Dendritic cell treated with granulocyte-macrophage colony-stimulating factor and Interleukin-4, amounts not matched to agents 40 ng/mL and 50 ng/mL, for 4 days (primary cell): ENCODE data around the gene MRPL39.
"Not testable (repeated sequence)": the region's sequence is repeated elsewhere in the genome, so short reads cannot be mapped to it uniquely, and the experiment has no call there.

Source experiments
- H3K27ac Mint-ChIP-seq: one replicate; pipeline ENCODE4 v1.8.0; 2022; ENCODE audit warnings: mild to moderate bottlenecking, mixed read lengths
- H3K27me3 Mint-ChIP-seq: one replicate; pipeline ENCODE4 v1.8.0; 2022; ENCODE audit warnings: mild to moderate bottlenecking, mixed read lengths
- H3K36me3 Mint-ChIP-seq: one replicate; pipeline ENCODE4 v1.8.0; 2022; ENCODE audit warnings: low read depth, mixed read lengths
- H3K4me1 Mint-ChIP-seq: one replicate; pipeline ENCODE4 v1.8.0; 2022; ENCODE audit warnings: low read depth, mixed read lengths
- H3K4me3 Mint-ChIP-seq: one replicate; pipeline ENCODE4 v1.8.0; 2022; ENCODE audit warnings: mild to moderate bottlenecking, moderate library complexity, mixed read lengths
- H3K9me3 Mint-ChIP-seq: one replicate; pipeline ENCODE4 v1.8.0; 2022; ENCODE audit warnings: mixed read lengths
- intact Hi-C: fragments of 100-400 bp; cut with micrococcal nuclease; formaldehyde crosslinking; loops from one replicate; pipeline ENCODE4 v1.15.0; 2022

Gene MRPL39

DNA sequence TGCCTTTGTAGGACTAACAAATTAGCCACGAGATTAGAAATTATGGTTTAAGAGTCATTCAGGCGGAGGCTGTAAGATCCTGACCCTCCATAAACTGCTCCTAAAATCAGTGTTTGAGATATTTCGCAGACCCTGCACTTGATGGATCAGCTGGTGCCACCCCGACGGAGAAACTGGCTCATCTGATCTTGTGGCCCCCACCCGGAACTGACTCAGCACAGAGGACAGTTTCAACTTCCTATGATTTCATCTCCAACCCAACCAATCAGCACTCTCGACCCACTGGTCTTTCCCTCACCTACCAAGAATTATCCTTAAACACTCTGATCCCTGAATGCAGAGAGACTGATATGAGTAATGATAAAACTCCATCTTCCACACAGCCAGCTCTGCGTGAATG lies 28.0 kb upstream of the MRPL39 start:
- H3K9me3 Mint-ChIP-seq, result no peaks in the 10 kb centered on the region
- no peaks in the 10 kb centered on the region for H3K36me3 Mint-ChIP-seq
- H3K4me1 Mint-ChIP-seq, result peaks cover 27% of the 10 kb centered on the region
- no peak overlapping the region for H3K27ac Mint-ChIP-seq
- intact Hi-C loops, result no loop called here
- peaks cover 37% of the 10 kb centered on the region for H3K27me3 Mint-ChIP-seq
- no peak overlapping the region for H3K4me3 Mint-ChIP-seq

GRCh38 chr21:25632296-25632695 lies 25.0 kb upstream of the MRPL39 start:
- Mint-ChIP-seq H3K27me3 (peaks cover 7% of the 10 kb centered on the region), H3K27ac (no peak overlapping the region), H3K36me3 (no peaks in the 10 kb centered on the region), H3K4me3 (no peak overlapping the region), H3K9me3 (no peaks in the 10 kb centered on the region), H3K4me1 (peaks cover 5% of the 10 kb centered on the region)
- intact Hi-C loops, result no loop called here

DNA sequence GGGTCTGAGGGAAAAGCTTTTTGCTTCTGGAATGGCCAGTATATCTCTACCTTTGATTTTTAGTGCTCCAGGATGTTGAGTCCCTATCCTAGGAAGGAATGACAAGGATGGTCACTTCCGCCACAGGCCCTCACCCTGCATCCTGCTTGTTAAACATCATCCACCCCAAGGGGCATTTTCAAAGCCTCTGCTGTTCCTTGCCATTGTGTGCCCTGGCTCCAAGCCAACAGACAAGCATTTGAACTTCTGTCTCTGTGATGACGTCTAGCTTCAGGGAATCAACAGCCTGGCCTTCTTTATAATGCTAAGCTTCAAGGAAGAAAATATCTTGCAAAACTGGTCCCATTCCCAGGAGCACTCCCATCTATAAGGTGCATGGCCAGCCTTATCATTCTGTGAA lies 19.5 kb upstream of the MRPL39 start:
- Mint-ChIP-seq H3K27me3 (no peaks in the 10 kb centered on the region), H3K36me3 (no peaks in the 10 kb centered on the region), H3K4me1 (no peaks in the 10 kb centered on the region), H3K4me3 (no peak overlapping the region), H3K27ac (no peak overlapping the region), H3K9me3 (no peaks in the 10 kb centered on the region)
- intact Hi-C loops, result no loop called here

- H3K27ac Mint-ChIP-seq, H3K4me1 Mint-ChIP-seq, H3K4me3 Mint-ChIP-seq, H3K27me3 Mint-ChIP-seq, H3K36me3 Mint-ChIP-seq, intact Hi-C loops, H3K9me3 Mint-ChIP-seq: not testable (repeated sequence)
These were observed 18.7 kb upstream of the MRPL39 start for GRCh38 chr21:25625776-25626555.

GRCh38 chr21:25625036-25625435 lies 17.8 kb upstream of the MRPL39 start:
- Mint-ChIP-seq H3K9me3 (no peaks in the 10 kb centered on the region), H3K27ac (no peak overlapping the region), H3K4me1 (no peaks in the 10 kb centered on the region), H3K36me3 (no peaks in the 10 kb centered on the region), H3K4me3 (no peak overlapping the region), H3K27me3 (no peaks in the 10 kb centered on the region)
- intact Hi-C loops, result no loop called here

DNA sequence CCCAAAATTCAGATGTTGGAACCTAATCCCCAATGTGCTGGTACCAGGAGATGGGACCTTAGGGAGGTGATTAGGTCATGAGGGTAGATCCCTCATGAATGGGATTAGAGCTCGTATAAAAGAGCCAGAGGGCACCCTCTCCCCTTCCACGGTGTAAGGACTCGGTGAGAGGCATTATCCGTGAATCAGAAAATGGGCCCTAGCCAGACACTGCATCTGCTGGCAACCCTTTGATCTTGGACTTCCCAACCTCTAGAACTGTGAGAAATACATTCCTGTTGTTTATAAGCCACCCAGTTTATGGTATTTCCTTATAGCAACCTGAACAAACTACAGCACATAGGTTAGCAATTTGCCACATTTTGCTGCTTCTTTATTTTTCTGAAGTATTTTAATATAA lies 17.2 kb upstream of the MRPL39 start:
- H3K27ac Mint-ChIP-seq, result no peak overlapping the region
- no peaks in the 10 kb centered on the region for H3K36me3 Mint-ChIP-seq
- H3K27me3 Mint-ChIP-seq, result no peaks in the 10 kb centered on the region
- H3K9me3 Mint-ChIP-seq, result no peaks in the 10 kb centered on the region
- intact Hi-C loops, result no loop called here
- no peaks in the 10 kb centered on the region for H3K4me1 Mint-ChIP-seq
- H3K4me3 Mint-ChIP-seq, result no peak overlapping the region

GRCh38 chr21:25619198-25619597 lies 11.9 kb upstream of the MRPL39 start:
- Mint-ChIP-seq H3K27ac (no peak overlapping the region), H3K27me3 (no peaks in the 10 kb centered on the region), H3K36me3 (no peaks in the 10 kb centered on the region), H3K4me1 (no peaks in the 10 kb centered on the region), H3K4me3 (no peak overlapping the region), H3K9me3 (no peaks in the 10 kb centered on the region)
- intact Hi-C loops, result no loop called here

- no peaks in the 10 kb centered on the region for H3K36me3 Mint-ChIP-seq
- H3K27ac Mint-ChIP-seq, result no peak overlapping the region
- H3K9me3 Mint-ChIP-seq, result no peaks in the 10 kb centered on the region
- intact Hi-C loops, result no loop called here
- H3K4me1 Mint-ChIP-seq, result no peaks in the 10 kb centered on the region
- no peaks in the 10 kb centered on the region for H3K27me3 Mint-ChIP-seq
- H3K4me3 Mint-ChIP-seq, result no peak overlapping the region
These were observed 8.6 kb upstream of the MRPL39 start for GRCh38 chr21:25615880-25616279.

DNA sequence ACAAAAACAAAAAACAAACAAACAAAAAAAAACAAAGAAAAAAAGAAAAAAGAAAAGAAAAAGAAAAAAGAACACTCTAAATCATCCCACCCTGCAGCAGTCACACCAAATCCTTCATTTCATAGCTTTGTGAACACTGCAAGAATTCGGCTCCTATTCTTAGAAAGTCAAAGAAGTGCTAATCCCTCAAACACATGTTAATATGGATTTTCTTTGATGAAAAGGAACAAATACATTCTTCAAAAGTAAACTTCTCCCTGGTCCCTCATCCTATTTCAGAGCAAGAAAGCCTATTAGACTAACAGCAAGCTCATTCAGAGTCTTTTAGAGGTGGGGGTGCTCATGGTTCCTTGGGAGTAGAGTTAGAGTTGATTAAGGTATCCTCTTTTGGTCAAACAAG lies 7.2 kb upstream of the MRPL39 start:
- Mint-ChIP-seq H3K9me3 (no peaks in the 10 kb centered on the region), H3K4me1 (no peaks in the 10 kb centered on the region), H3K4me3 (no peak overlapping the region), H3K36me3 (no peaks in the 10 kb centered on the region), H3K27ac (no peak overlapping the region), H3K27me3 (no peaks in the 10 kb centered on the region)
- intact Hi-C loops, result no loop called here

DNA sequence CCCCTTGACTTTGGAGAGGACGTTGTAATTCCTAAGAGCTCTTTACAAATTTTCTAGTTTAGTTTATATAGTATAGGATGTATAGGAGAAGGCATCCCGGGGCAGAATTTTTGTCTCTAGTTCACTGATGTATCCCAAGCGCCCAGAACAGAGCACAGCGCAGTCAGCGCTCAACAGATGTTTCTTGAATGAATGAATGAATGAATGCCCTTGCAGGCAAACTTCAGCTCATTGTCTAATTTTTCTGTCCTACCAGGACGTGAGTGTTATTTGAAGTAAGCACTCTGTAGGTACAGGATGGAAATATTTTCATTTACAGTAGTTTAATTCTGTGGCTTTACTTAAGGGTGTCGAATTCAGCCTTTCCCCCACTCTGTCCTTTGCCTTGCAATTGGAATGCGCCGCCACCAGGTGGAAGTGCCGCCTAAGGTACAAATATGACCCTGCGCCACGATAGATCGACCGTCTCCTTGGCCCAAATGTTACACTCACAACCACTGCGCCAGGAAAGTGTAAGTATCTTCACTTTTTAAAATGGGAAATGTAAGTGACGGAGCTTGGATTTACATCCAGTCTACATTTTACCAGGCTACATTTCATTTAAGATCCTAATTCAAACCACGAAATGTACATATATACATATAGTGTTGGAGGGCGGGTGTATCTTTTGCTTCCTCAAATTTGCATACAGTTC lies 910 bp upstream of the MRPL39 start:
- Mint-ChIP-seq H3K4me3 (peak overlapping the region; percentile 89), H3K27me3 (no peaks in the 10 kb centered on the region), H3K9me3 (no peaks in the 10 kb centered on the region), H3K27ac (peak overlapping the region; percentile 91), H3K4me1 (peaks cover 11% of the 10 kb centered on the region), H3K36me3 (peaks cover 18% of the 10 kb centered on the region)
- intact Hi-C loops, result loop anchor here (1.0 to 10.0 kb wide), 6 partner anchors 100 to 1109 kb away; partner anchors contain the start of genes ATP5PF and GABPA

- Mint-ChIP-seq H3K27me3 (no peaks in the 10 kb centered on the region), H3K9me3 (no peaks in the 10 kb centered on the region), H3K4me3 (no peak overlapping the region), H3K4me1 (no peaks in the 10 kb centered on the region), H3K27ac (no peak overlapping the region), H3K36me3 (peaks cover 86% of the 10 kb centered on the region)
- intact Hi-C loops, result no loop called here
These were observed 17.4 kb downstream of the MRPL39 start for GRCh38 chr21:25589887-25590286.

- Mint-ChIP-seq H3K9me3 (no peaks in the 10 kb centered on the region), H3K27me3 (no peaks in the 10 kb centered on the region), H3K4me3 (no peak overlapping the region), H3K27ac (no peak overlapping the region), H3K36me3 (peaks cover 74% of the 10 kb centered on the region), H3K4me1 (no peaks in the 10 kb centered on the region)
- intact Hi-C loops, result no loop called here
These were observed 20.5 kb downstream of the MRPL39 start for GRCh38 chr21:25586791-25587190.

DNA sequence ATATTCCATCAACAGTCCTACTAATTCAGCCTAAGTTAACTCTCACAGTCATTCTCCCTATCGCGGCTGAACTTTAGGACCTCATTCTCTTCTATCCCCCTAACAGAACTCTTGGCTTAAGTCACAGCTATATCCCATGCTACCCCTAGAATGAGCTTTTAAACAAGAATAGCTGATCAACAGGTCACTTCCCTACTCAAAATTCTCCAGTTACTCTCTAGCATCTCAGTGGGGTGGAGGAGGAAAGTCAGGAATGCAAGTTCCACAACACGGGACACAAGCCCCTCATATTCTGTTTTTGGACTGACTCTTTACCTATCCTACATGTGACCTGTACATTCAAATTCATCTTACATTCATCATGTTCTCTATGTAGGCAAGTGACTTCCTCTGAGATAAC lies 21.0 kb downstream of the MRPL39 start:
- Mint-ChIP-seq H3K4me1 (no peaks in the 10 kb centered on the region), H3K36me3 (peaks cover 70% of the 10 kb centered on the region), H3K27me3 (no peaks in the 10 kb centered on the region), H3K27ac (no peak overlapping the region), H3K4me3 (no peak overlapping the region), H3K9me3 (no peaks in the 10 kb centered on the region)
- intact Hi-C loops, result no loop called here

GRCh38 chr21:25584833-25585676 lies 22.2 kb downstream of the MRPL39 start:
- Mint-ChIP-seq H3K27me3 (no peaks in the 10 kb centered on the region), H3K4me3 (no peak overlapping the region), H3K9me3 (no peaks in the 10 kb centered on the region), H3K36me3 (peaks cover 63% of the 10 kb centered on the region), H3K4me1 (no peaks in the 10 kb centered on the region), H3K27ac (no peak overlapping the region)
- intact Hi-C loops, result no loop called here
